NCI-H526 treated with DMSO at 0.1 percent for 48 hours (cell line): ENCODE data around the gene TMEM176B.
"Not testable (repeated sequence)": the region's sequence is repeated elsewhere in the genome, so short reads cannot be mapped to it uniquely, and the experiment has no call there.

Experiments used
- DNase-seq: peaks from one replicate; lab custom pipeline; 2025; lab: John Stamatoyannopoulos, UW

TMEM176B gene

GRCh38 chr7:150790416-150791075, 9.6 kb downstream of the TMEM176B start:
- DNase-seq = no peak

- no peak for DNase-seq
Observed at GRCh38 chr7:150788474-150789269, 11.5 kb downstream of the TMEM176B start.

DNA sequence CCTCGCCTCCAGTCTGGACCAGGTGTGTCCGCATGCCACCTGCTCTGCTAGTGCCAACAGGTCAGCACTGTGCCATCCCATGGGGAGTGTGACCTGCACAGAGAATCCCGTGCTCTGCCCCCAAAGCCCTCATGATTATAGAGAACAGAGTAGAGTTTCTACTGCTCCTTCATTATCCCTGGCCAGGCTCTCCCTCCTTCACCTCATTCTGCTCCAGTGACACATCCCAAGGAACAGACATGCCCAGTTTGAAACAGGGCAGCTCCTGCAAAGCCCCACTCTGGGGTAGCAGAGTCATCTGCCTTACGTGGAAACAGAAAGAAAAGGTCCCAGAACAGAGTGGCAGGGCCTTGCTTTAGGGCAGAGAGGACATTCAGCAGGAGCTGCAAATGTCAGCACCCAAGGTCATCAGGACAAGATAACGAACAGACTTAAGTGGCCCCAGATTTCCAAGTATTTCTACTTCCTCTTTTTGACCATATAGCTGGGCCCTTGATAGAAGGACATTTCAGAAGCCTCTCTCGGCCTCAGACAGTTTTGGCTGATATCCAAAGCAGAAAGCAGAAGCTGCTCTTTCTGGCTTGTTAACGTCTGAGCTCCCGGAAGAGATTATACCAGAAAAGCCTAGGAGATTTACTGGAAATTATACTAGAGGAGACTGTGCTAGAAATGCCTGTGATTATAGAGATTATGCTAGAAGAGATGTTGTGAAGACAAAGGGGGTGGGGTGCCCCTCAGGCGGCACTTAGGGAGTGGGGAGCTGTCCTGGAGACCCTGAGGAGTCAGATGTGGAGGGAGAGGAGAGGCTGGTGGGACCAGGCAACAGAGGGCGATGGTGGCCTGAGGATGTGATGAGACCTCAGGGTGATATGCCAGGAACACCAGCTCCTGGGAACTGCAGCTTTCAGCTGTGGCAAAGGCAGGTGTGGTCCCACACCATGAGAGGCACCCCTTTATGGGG, 12.6 kb downstream of the TMEM176B start:
- no peak for DNase-seq

DNA sequence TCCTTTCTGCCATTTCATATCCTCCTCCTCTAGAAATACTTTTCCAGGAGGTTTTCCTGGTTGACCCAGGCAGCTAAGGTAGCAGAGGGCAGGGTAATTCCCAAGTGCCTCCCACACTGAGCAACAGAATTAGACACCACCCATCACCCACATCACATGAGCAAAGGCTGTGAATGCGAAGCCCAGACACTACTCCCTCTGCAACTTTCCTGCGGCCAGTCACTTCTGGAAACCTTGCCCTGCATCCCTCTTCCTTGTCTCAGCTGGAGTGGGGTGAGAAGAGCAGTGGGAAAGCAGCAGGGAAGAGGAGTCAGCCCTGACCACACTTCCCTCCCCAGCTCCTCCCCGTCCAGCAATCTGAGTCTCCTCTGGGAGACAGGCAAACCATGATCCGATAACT, 15.2 kb downstream of the TMEM176B start:
- no peak for DNase-seq

DNA sequence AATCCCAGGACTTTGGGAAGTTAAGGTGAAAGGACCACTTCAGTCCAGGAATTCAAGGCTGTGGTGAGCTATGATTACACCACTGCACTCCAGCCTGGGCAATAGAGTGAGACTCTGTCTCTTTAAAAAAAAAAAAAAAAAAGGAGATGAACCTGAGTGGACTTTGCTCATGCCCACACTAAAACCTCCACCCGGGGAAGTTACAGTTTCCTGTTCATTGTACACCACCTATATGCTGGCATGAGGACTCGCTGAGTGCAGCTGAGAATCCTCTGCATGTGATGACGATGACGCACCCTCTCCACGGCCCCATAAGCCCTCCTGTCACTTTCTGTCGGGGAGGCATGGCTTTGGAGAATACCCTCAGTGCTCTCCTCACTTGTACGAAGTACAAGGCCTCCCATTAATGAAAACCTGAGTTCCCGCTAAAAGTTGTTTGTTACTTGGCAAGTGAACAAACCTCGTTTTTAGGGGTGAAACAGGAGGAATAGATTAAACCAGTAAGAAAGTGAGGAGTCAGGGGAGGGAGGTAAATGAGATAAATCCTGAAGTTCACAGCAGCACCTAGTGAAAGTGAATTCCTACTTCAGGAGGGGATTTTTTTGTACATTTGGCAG, 15.9 kb downstream of the TMEM176B start:
- no peak for DNase-seq

DNA sequence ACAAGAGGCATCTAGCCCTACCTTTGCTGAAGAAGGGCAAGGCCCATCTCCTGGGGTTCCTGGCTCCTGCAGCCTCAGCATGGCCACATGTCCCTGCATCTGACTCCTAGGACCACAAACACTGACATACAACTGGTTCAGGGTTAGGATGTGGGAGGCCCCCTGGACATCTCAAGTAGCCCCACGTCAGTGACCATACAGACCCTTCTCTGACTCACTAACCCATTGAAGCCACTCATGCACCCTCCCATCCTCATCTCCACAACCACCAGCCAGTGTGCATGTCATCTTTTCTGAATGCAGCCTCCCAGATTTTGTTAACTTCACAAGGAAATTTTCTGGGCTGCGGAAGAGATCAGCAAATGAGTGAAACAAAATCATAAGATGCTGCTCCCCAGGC, 18.2 kb downstream of the TMEM176B start:
- no peak for DNase-seq

GRCh38 chr7:150781103-150781502, 19.1 kb downstream of the TMEM176B start:
- DNase-seq = no peak

GRCh38 chr7:150780292-150780691, 19.9 kb downstream of the TMEM176B start:
- DNase-seq = no peak

GRCh38 chr7:150778738-150779301, 21.3 kb downstream of the TMEM176B start:
- peak; percentile 79 for DNase-seq

DNA sequence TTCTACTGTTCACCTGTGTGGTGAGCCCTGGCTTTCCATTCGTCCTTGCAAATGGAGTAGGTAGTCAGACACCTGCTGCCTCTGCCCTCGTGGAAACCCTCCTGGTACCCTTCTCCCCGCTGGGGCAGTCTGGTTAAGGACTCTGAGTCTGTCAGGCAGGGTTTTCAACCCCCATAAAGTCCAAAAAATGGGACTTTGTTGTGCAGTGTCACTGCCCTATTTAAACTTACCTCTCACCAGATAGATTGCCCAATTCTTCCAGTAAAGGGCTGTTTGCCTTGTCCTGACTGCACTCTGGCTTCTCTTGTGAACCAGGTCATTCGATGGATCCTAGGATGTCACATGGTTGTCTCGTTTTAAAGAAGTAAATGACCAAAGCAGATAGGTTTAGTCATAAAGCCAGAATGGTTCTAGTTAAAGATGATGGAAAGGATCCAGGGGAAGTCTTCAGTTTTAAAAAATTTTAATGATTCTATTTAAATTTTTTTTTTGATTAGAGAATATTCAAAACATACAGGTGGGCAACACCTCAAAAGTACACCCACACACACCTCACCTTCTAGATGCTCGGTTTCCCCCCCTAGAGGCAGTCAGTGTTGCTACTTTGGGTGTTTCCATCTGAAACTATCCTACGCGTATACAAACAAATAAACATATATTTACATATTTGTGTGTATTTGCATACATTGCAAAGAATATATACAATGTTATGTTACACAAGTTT, 22.0 kb downstream of the TMEM176B start:
- DNase-seq = peak; percentile 72

DNA sequence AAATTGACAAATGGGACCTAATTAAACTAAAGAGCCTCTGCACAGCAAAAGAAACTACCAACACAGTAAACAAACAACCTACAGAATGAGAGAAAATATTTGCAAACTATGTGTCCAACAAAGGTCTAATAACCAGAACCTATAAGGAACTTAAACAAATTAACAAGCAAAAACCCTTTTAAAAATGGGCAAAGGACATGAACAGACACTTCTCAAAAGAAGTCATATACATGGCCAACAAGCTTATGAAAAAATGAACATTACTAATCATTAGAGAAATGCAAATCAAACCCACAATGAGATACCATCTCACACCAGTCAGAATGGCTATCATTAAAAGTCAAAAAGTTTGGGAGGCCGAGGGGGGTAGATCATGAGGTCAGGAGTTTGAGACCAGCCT, 26.0 kb downstream of the TMEM176B start:
- not testable (repeated sequence) for DNase-seq

DNA sequence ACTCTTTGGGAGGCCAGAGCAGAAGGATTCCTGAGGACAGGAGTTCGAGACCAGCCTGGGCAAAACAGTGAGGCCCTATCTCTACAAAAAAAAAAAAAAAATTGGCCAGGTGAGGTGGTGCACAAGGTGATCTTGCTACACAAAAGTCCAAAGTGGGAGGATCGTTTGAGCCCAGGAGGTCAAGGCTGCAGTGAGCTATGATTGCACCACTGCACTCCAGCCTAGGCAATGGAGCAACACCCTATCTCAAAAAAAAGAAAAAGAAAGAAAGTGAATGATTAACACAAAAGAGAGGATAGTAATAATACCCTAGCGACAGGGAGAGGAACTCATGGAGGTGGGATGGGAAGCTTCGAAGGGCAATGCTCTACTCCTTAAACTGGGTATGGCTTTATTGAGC, 30.4 kb downstream of the TMEM176B start:
- no peak for DNase-seq

DNA sequence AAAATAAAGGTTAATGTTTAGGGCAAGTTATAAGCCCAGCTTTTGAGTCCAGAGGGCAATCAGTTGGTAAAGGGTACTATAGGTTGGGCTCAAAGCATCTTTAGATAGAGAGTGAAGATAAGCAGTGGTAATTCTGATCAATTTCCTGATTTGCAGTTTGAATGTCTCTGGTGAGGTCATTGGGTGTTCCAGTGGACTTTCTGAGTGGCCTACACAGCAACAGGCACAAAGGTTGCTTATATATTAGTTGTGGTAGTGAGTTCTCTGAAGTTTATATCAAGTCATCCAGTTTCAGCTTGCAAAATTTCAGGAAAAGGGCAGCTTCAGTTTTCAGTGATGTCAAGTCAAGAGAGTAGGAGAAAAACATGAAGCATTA, 33.8 kb downstream of the TMEM176B start:
- no peak for DNase-seq

DNA sequence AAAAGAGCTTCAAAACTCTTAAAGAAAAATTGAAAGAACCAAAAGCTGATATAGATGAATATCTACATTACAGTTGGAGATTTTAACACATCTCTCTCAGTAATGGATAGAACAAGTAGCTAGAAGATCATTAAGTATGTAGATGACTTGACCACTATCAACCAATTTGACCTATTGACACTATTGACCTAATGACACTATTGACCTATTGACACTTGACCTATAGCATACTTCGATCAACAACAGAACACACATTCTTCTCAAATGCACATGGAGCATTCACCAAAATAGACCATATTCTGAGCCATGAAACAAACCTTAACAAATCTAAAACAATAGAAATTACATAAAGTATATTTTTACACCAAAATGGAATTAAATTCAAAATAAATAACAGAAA, 40.7 kb downstream of the TMEM176B start:
- DNase-seq = no peak

GRCh38 chr7:150756858-150757257, 43.3 kb downstream of the TMEM176B start:
- DNase-seq = peak; percentile 22

DNA sequence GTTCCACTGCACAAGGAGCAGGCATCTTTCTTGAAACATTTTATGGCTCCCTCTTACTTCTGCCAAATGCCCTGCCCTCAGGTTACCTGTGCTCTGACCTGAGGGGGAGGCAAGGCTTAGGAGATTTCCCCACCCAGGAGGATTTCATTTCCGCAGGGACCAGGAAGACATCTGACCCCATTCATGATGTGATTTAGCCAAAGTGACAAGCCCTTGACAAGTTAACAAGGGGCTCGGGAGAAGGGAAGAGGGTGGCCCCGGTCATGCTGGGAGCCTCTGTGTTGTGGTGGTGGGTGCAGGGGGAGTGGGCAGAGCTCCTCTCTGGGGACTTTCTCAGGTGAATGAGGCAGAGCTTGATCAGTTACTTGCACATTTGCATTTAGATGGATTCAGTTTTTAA, 44.0 kb downstream of the TMEM176B start:
- no peak for DNase-seq

DNA sequence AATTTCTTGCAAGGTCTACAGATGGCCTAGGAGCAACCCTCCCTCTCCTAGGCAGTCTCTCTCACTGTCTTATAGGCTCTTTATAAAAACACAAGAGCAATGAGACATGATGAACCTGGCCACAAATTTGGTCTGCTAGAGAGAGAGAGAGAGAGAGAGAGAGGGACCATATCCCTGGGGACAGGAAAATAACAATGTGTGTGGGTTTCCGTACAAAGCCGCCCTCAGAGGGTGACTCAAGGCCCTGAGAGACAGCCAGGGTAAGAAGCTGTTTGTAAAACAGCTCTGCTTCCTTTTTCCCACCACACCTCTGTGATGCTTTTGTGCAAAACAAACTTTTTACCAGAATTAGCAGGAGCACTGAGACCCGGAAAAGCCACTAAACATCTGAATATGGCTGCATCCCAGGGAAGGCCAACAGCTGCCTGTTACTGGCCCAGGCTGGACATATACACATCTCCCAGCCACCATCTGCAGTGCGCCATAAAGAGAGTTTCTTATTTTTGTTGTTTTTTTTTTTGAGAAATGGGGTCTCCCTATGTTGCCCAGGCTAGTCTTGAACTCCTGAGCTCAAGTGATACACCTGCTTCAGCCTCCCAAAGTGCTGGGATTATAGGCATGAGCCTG, 44.6 kb downstream of the TMEM176B start:
- no peak for DNase-seq

GRCh38 chr7:150754951-150755350, 45.2 kb downstream of the TMEM176B start:
- DNase-seq = no peak

DNA sequence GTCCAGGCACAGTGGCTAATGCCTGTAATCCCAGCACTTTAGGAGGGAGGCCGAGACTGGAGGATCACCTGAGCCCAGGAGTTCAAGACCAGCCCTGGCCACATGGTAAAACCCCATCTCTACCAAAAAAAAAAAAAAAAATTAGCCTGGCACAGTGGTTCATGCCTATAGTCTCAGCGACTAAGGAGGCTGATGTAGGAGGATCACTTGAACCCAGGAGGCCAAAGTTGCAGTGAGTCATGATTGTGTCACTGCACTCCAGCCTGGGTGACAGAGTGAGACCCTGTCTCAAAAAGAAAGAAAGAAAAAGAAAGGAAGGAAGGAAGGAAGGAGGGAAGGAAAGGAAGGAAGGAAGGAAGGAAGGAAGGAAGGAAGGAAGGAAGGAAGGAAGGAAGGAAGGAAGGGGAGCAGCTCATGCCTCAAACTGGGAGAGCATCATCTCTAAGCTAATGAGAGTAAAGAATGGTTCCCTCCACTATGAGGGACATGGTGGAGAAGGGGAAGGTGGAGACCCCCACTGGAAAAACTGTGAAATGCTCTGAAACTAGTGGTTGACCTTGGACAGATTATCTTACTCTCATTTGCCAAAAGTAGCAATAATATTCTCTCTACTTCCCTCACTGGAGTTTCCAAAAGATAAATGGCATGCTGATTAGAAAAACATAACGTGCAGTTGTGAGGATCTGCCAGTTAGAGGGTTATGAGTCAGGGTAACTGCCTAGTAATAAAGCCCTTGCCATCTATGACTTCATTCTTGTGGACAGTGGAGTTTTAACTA, 46.1 kb downstream of the TMEM176B start:
- no peak for DNase-seq

DNA sequence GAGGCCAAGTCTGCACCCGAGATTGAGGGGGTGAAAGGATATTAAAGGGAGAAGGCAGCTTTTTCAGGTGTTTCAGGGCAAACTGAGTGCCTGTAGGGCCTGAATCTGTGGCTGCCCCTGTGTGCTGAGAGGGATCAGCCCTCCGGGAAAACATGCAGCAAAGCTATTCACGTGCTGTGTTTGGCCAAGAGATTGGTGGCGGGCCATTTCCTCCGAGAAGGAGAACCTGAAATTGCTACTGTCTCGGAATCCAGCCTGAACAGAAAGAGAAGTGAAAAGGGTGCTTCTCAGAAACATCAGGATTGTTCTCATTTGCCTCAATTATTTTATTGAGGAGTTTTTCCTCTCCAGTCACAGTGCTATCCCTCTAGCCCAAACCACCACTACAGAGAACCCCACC, 46.9 kb downstream of the TMEM176B start:
- no peak for DNase-seq
